COR-L47 (cell line): Measurements from ENCODE around the gene MS4A12.
"Not testable (repeated sequence)": the region's sequence is repeated elsewhere in the genome, so short reads cannot be mapped to it uniquely, and the experiment has no call there.

Source experiments
- DNase-seq: peaks from one replicate; lab custom pipeline; 2025; lab: John Stamatoyannopoulos, UW

The MS4A12 gene, protein sequence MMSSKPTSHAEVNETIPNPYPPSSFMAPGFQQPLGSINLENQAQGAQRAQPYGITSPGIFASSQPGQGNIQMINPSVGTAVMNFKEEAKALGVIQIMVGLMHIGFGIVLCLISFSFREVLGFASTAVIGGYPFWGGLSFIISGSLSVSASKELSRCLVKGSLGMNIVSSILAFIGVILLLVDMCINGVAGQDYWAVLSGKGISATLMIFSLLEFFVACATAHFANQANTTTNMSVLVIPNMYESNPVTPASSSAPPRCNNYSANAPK

DNA sequence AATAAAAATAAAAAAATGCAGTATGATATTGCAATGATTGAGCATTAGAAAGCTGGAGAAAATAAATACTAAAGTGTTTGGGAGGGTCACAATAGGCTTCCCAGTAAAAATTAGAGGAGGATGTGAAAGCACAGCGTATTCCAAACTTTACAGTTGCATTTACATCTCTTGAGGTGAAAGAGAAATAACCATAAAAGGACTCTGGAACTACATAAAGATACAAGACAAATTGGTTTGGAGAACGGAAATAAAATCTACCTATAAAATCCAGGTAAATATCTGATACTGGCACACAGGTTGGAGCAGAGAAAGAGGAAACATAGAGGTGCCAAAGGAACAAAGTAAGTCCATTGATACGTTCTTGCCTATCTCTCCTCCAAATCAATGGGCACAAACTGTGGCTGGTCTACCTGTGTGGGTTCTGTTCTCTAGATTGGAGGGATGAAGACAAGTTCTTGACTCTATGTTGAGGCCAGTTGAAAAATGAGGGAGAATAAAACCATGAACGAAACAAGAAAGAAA, at the start of gene MS4A12:
TSS of gene MS4A12 (plus strand) at position 291 of the 522 bp plus-strand sequence. CDS start 4,541 bp downstream, outside the sequence.
- no peak for DNase-seq

DNA sequence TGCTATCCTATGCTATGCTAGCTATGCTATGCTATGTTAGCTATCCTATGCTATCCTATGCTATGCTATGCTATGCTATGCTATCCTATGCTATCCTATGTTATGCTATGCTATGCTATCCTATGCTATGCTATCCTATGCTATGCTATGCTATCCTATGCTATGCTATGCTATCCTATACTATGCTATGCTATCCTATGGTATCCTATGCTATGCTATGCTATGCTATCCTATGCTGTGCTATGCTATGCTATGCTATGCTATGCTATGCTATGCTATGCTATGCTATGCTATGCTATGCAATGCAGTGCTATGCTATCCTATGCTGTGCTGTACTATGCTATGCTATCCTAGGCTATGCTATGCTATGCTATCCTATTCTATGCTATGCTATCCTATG, 45.5 kb upstream of the MS4A12 start:
- DNase-seq = no peak

DNA sequence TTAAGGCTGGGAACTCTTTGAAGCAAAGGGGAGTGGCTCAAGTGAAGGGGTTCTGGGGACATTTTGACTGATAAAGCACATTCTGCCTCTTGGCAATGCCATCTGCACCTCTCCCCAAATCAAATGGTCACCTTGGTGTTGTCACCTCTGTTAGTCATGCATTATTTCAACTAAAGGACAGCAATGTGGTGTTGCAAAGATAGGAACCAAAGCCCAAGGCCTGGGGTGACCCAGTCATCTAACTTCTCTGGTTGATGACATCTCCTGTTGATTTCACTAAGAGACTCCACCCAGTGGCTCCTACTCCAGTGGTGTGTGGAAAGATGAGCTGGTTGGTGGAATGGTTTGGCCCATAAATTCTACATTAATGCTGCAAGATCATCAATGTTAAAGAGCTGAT, 44.7 kb upstream of the MS4A12 start:
- DNase-seq = no peak

DNA sequence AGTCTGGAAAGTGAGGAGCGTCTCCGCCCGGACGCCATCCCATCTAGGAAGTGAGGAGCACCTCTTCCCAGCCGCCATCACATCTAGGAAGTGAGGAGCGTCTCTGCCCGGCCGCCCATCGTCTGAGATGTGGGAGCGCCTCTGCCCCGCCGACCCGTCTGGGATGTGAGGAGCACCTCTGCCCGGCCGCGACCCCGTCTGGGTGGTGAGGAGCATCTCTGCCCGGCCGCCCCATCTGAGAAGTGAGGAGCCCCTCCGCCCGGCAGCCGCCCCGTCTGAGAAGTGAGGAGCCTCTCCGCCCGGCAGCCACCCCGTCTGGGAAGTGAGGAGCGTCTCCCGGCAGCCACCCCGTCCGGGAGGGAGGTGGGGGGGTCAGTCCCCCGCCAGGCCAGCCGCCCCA, 41.4 kb upstream of the MS4A12 start:
- DNase-seq = not testable (repeated sequence)

DNA sequence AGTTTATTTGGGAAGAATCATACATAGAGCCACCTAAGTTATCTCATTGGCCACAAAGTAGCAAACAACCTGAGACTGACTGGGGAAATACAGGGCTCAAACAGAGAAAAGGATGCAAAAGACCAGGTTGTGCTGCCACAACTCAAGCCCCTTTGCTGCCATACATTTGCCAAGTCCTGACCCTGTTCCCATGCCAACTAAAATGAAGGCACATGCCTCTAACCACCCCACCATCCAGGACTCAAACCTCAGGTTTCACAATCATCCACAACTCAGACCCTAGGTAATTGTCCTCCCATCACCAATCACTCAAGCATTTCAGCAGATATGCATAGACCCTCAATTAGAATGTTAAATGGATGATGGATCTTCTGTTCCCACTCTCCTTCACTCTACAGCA, 38.4 kb upstream of the MS4A12 start:
- DNase-seq = no peak

DNA sequence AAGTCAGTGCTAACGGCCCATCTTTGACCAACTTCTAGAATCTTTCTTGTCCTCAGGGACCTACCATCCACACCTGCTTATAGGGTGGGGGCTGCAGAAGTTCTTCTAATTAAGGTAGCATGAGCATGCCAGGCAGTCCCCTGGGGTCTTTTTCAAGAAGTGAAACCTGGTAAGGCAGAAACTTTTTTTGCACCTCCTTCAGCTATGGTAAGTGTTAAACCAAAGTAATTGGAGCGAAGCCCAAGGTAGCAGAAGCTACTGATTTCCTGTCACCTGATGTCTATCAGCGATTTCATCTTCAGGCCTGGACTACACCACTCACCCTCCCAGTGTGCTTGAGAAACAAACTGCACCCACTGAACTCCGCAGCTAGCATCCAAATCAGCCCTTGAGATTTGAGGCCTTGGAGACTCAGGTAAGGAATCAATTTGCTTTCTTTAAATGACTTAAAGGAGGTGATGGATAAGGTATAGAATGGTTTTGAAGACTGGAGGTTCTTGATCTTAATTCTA, 37.0 kb upstream of the MS4A12 start, which contains the start of gene MS4A1:
TSS of gene MS4A1 (plus strand) at position 317 of the 512 bp plus-strand sequence. CDS start 6,528 bp downstream, outside the sequence.
- no peak for DNase-seq

DNA sequence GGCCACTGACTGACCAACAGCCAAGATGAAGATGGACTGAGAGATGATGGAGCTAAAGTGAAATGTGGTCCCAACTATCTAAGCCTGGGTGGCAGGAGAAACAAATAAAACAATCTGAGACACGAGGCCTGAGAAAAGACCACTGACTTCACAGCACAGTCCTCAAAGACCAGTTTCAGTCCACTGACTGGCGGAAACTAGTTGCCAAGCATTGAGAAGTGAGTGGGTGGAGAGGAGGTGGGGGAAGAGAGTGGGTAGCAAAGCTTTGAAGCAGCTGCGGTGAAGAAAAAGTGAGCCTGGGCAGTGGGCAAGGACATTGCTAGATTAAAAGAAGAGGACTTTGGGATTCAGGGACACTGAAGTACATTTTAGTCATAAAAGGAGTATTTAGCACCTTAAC, 35.0 kb upstream of the MS4A12 start:
- no peak for DNase-seq

DNA sequence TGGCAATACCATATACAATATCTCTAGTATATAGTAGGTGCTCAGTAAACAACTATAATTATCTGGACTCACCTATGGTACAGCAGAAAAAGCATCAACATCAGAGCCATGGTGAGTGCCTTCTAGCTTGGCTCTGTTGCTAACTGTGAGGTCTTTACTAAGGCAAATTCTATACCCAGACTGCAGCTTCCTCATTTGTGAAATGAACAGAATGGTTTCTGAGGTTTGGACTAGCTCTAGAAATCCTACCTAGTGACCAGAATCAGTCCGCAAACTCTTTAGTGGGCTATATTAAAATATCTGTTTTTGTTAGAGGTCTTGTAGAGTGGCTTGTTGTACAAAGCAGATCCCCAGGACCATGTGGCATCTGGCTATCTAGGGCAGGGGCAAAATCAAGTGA, 33.2 kb upstream of the MS4A12 start:
- no peak for DNase-seq

DNA sequence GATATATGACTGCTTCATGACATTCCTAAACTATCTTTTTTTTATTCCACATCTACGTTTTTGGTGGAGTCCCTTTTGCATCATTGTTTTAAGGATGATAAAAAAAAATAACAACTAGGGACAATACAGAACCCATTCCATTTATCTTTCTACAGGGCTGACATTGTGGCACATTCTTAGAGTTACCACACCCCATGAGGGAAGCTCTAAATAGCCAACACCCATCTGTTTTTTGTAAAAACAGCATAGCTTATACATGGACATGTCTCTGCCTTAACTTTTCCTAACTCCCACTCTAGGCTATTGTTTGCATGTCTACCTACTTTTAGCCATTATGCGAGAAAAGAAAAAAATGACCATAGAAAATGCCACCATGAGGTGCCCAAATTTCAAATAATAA, 23.7 kb upstream of the MS4A12 start:
- no peak for DNase-seq

DNA sequence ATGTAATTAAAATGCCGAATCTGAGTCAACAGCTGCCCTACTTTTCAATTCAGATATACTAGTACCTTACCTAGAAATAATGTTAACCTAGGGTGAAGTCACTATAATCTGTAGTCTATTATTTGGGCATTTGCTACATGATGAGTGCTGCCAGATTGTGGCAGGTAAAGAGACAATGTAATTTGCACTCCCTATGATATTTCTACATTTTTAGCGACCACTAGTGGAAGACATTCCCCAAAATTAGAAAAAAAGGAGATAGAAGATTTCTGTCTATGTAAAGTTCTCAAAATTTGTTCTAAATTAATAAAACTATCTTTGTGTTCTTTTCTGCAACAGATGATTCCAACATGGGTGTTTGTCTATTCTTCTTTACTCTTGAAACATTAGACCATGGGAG, 22.9 kb upstream of the MS4A12 start:
- DNase-seq = no peak

DNA sequence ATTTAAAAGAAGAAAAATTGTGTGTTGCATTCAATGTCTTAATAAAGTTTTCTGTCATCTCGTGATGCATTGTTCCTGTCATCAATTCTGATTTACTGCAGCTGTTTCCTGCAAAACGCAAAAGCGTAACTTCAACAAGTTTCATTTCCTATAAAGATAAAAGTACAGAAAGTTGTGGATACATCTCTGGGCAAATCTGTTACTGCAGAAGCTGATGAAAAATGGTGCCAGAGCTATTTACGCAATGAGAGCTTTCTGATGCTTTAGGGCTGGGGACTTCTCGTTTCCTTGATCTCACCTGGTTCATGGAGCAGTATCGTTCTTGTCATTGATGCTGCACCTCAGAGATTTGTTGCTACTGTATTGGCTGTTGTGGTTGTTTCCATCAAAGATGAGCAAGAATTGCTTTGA, 15.5 kb upstream of the MS4A12 start:
- DNase-seq = no peak

DNA sequence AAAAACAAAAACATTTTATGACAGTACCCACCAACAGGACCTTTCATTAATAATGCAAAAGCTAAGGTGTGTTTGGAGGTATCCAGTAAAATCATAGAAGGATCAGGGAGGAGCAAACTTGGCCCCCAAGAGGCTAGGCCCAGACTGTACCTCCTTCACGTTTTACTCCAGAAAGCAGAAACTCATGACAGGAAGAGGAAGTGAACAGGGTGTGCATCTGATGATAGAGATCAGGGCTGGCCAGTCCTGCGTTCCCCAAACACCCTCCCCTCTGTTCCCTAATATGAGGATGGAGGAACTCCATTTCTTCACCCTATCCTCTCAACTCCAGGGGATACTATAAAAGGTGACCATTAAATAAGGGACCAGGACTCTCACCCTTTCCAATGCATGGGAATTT, 10.2 kb upstream of the MS4A12 start:
- DNase-seq = no peak

DNA sequence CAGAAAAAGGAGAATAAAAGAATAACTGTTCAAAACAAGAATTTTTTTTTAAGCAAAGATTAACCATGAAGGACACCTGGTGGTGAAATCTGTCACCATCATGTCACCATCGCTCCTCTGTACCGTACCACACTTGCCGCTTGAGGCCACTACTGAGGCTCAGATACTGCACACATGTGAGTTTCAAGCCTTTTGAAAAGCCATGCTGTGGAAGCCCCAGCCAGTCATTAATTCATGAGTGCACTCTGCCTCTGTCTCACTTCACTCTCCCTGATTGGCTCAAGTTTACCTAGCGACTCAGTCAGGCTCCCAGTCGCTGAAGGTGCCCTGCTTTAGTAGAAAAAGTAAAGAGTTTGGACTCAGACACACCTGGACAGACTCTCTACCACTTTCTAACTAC, 6.6 kb upstream of the MS4A12 start:
- peak; percentile 6 for DNase-seq

DNA sequence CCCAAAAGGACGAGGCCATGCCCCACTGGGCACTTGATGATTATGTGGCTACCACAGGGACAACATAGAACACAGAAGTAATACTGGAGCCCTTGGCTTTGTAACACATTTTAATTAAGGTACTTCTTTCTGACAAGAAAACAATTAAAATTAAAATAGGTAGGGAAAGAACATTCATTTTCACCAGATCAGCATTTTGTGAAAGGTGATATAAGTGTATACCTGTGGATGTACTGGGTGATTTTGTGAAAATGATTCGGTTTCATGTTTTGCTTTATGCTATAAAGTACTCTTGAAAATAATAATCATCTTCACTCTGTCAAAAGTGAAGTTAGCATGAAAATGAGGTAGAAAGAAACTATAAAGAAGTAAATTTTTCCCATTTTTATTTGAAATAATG, 876 bp downstream of the MS4A12 start:
- DNase-seq = no peak

DNA sequence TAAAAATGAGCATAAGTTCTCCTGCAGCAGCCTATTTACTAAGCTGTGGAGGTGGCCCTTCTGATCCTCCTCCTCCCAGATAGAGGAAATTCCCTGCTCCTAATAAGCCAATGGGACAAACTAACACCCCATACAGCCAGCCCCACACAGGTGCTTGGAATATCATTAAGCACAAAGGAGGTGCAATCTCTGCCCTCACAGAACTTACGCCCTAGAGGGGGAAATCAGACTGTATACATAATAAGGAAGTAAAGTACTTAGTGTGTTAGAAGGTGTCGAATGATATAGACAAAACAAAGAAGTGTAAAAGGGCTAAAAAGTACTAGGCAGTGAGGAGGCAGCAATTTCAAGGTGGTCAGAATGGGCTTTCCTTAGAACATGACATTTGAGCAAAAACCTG, 5.8 kb downstream of the MS4A12 start:
- DNase-seq = no peak

DNA sequence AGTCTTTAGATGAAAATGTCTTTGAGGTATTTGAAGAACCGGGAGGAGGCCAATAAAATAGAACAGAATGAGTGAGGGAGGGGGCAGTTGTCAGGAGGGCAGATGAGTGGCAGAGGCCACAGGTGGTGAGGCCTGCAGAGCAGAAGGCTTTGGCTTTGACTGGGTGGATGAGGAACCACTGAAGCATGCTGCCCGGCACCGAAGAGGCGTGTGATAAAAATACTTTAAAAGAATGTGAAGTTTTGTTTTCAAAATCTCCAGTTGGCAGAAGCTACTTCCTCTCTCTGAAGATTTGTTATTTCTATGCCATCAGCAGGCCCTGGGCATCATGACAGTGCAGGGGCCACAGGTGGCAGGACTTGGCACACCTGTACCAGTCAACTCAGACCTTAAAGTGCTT, 6.3 kb downstream of the MS4A12 start:
- no peak for DNase-seq

DNA sequence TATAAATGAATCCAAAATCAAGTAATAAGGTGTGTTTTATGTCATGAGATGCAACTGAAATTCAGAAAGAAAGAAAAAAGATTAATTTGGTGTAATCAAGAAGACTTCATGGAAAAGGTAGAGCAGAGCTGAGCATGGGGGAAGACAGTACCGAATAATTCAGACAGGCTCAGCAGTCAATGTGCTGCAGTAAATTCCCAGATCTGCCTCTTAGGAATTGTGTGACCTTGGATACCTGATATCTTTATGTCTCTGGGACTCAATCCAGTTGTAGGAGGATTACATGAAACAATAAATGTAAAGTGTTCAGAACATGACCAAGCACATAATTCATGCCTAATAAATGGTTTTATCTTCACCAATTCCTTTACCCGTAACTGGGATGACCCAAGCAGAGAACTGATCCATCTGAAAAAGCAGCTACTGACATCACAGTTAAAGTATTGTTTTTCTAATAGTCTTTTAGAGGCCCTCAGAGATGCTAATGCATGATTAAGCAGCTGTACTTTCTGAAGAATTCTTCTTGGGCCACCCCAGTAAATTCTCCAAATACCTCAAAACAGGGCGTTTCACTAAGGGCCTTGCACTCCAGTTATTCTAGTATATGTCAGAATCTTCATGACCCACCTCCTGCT, 7.8 kb downstream of the MS4A12 start:
- DNase-seq = no peak

DNA sequence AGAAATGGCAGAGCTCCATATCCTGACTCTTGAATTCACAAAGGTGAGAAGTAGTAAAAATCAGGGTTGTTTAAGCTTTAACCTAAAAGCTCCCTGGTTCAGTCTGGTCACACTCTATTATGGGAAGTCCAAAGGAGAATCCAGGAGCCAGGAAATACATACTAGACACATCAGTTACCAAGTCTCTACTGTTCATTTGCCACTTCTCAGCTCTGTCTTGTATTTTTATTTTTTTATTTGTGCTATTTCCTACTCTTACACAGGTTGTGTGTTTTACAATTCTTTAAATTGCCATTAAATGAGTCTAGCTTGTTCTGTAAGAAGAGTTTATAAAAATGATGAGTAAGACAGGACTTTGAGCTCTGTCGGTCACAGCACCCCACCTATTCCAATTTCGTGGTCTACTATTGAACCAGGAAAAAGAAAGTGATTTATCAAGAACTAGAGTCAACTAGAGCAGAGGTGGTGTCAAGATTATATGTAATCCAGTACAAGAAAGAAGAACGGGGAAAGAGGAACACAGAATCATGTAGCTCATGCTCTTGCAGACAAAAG, 9.7 kb downstream of the MS4A12 start:
- DNase-seq = no peak

DNA sequence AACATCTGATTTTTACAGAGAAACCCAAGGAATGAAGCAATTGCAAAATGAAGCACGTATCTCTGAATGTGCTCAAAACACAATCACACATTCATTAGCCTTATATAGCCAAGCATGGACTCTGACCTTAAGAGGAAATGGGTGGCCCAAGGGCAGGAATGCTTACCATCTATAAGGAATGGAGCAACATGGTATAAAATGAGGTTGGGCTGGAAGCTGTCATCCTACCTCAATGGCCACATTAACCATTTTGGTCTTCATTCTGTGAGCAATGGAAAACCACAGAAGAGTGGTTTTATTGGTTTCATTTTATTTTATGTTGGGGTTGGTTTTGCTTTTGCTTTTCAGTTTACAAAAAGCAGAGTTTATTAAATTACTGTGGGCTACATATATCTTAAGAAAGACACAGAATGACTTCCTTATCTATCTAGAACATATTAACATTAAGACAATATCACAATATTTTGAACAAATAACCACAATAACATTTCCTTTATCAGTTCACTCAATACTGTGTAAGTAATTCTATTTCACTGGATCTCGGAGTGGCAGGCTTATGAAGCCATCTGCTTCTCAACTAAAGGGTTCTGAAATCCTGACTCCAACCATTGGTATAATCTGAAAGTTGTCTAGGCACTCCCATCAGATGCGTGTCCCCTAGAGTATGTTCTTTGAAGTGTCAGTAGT, 11.8 kb downstream of the MS4A12 start:
- no peak for DNase-seq

DNA sequence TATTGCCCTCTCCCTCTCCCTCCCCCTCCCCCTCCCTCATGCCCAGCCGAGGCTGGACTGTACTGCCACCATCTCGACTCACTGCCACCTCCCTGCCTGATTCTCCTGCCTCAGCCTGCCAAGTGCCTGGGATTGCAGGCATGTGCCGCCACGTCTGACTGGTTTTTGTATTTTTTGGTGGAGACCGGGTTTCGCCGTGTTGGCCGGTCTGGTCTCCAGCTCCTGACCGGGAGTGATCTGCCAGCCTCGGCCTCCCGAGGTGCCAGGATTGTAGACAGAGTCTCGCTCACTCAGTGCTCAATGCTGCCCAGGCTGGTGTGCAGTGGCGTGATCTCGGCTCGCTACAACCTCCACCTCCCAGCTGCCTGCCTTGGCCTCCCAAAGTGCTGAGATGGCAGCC, 17.0 kb downstream of the MS4A12 start:
- DNase-seq = not testable (repeated sequence)

DNA sequence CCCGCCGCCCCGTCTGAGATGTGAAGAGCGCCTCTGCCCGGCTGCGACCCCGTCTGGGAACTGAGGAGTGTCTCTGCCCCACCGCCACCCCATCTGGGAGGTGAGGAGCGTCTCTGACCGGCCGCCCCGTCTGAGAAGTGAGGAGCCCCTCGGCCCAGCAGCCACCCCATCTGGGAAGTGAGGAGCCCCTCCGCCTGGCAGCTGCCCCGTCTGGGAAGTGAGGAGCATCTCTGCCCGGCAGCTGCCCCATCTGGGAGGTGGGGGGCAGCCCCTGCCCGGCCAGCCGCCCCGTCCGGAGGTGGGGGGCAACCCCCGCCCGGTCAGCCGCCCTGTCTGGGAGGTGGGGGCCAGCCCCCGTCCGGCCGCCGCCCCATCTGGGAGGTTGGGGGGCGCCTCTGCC, 17.6 kb downstream of the MS4A12 start:
- DNase-seq = not testable (repeated sequence)

DNA sequence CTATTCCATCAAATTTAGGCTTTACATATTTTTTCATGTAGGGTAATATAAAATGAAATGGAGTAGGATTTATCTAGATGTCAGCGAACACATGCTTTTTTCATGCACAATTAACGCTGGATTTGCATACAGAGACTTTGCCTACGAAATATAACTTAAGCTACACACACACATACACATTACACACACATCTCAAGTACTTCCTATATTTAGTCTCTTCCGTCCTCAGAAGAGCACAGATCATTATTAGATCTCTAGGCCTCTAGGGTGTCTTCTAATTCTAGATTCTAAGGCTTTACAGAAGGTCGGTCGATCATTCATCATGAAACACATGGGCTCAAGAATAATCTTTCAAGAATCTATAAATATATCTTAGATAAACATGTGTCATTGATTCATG, 18.8 kb downstream of the MS4A12 start:
- no peak for DNase-seq
